ENCODE data around the gene COMTD1. TPM values are rescaled to one million over a fixed set of nuclear protein-coding genes. Genes with fewer than 3 reads are reported as not detected.
A peak's percentile ranks its signal among the peaks of the same experiment; 100 is the strongest.

COMTD1 gene
- total and polyA plus RNA-seq, 10 of the 15 experiments (the other 5 are each of a cell fraction or from before 2014, with no cell fraction given) = 0.39 to 64.3 (median 26.0) TPM

GRCh38 chr10:75212343-75212742 is 23.4 kb downstream of the COMTD1 start:
- DNase-seq (ENCODE audit: low read depth, low spot score) = no peak
- TF ChIP-seq ATF3 (IDR thresholded peaks at IDR 0.05; ENCODE audit: borderline replicate concordance, extremely low read depth, low read depth, low read length) = no peak
- no peak for TF ChIP-seq CEBPB (IDR thresholded peaks at IDR 0.05; ENCODE audit: borderline replicate concordance in 1 of 2, low read depth in 2 of 2, low read length in 2 of 2)
- TF ChIP-seq POLR2A (IDR thresholded peaks at IDR 0.05; ENCODE audit: low read depth, low read length) = no peak
- no peak for TF ChIP-seq CEBPZ (IDR thresholded peaks at IDR 0.05; ENCODE audit: low read depth, low read length)
- TF ChIP-seq IKZF2 (IDR thresholded peaks at IDR 0.05) = no peak
- no peak for TF ChIP-seq NFYB (IDR thresholded peaks at IDR 0.05; ENCODE audit: insufficient read depth, low read depth, low read length)
- TF ChIP-seq BACH1 (IDR thresholded peaks at IDR 0.05; ENCODE audit: borderline replicate concordance) = no peak
- no peak for TF ChIP-seq RAD21 (IDR thresholded peaks at IDR 0.05; ENCODE audit: insufficient read depth, low read depth, low read length)
- TF ChIP-seq HDGF (IDR thresholded peaks at IDR 0.05) = no peak
- no peak for TF ChIP-seq SIN3A (IDR thresholded peaks at IDR 0.05; ENCODE audit: low read depth, low read length)
- no peak for TF ChIP-seq E4F1 (IDR thresholded peaks at IDR 0.05; ENCODE audit: borderline replicate concordance, partially characterized antibody)
- WGBS (ENCODE audit: insufficient coverage, insufficient replicate concordance, low lambda C conversion rate, missing lambda C conversion rate) = 79% methylated on average over 6 of the region's 6 CpGs
- H3K27me3 ChIP-seq (replicated peaks in 1 of 2; ENCODE audit: control insufficient read depth in 2 of 2, insufficient read depth in 2 of 2, low read length in 1 of 2) = no peaks in the 10 kb centered on the region
- peak overlapping the region; percentile 83 for H3K4me2 ChIP-seq (ENCODE audit: control insufficient read depth, insufficient read depth)
- intact Hi-C loops (cut with micrococcal nuclease; ENCODE audit: unreplicated experiment) (no loop called here), in situ Hi-C loops (cut with MboI) (no loop called here)
- 0 out of 2 replicates have a peak, but pooled peaks cover 4% of the 10 kb centered on the region for H3K4me1 ChIP-seq (ENCODE audit: control insufficient read depth, insufficient read depth, low read length)
- BruUV-seq (replicated peaks) = no TSS peak
- H4K20me1 ChIP-seq (ENCODE audit: control insufficient read depth, insufficient read depth) = no peaks in the 10 kb centered on the region
- POLR2A ChIA-PET = interaction anchor here (0.7 to 2.2 kb wide), 2 partner anchors 11 to 22 kb away, joined by 3 to 11 read pairs; no protein-coding TSS in a partner anchor
- CTCF ChIA-PET = interaction anchor here (1.5 to 4.3 kb wide), 5 partner anchors 13 to 24 kb away, joined by 5 to 41 read pairs (median 21); partner anchors contain the start of gene COMTD1
- RAD21 ChIA-PET (ENCODE audit: unreplicated experiment) = interaction anchor here (1.0 to 3.3 kb wide), 3 partner anchors 8 to 25 kb away, joined by 3 to 14 read pairs (median 5); partner anchors contain the start of gene COMTD1
- H3K36me3 ChIP-seq (ENCODE audit: control insufficient read depth in 2 of 2, insufficient read depth in 2 of 2, low read length in 1 of 2) = peaks cover 5 to 29% of the 10 kb centered on the region in 2 experiments
- no peak for FAIRE-seq
- no peak overlapping the region for H2AFZ ChIP-seq (ENCODE audit: control insufficient read depth, low read depth, low read length)
- SMC1A ChIA-PET (ENCODE audit: uncharacterized antibody, unreplicated experiment) = interaction anchor here (0.7 to 2.8 kb wide), 6 partner anchors 10 to 89 kb away, joined by 3 to 9 read pairs (median 4); no protein-coding TSS in a partner anchor
- H3K27ac ChIP-seq (ENCODE audit: control insufficient read depth, insufficient read depth) = no peak overlapping the region; the same call in 1 of the 2 replicates
- H3K79me2 ChIP-seq (ENCODE audit: control insufficient read depth, insufficient read depth, low read length) = peaks cover 55% of the 10 kb centered on the region
- H3K9ac ChIP-seq (ENCODE audit: control insufficient read depth, insufficient read depth, low read length) = no peak overlapping the region
- no peaks in the 10 kb centered on the region for H3K9me3 ChIP-seq (replicated peaks; ENCODE audit: control insufficient read depth, insufficient read depth, low read length)
- ATAC-seq = no peak
- peak overlapping the region; percentile 91 for H3K4me3 ChIP-seq

All from GM12878 (cell line).